GM18517 (cell line): Measurements from ENCODE around the gene PLEKHN1.

Experiments
- ATAC-seq: cut with Tn5 transposase; IDR thresholded peaks from one replicate; pipeline ENCODE4 v1.9.1; 2021; ENCODE audit warnings: mild to moderate bottlenecking, moderate library complexity; ENCODE audit not compliant: unreplicated experiment

PLEKHN1 gene

DNA sequence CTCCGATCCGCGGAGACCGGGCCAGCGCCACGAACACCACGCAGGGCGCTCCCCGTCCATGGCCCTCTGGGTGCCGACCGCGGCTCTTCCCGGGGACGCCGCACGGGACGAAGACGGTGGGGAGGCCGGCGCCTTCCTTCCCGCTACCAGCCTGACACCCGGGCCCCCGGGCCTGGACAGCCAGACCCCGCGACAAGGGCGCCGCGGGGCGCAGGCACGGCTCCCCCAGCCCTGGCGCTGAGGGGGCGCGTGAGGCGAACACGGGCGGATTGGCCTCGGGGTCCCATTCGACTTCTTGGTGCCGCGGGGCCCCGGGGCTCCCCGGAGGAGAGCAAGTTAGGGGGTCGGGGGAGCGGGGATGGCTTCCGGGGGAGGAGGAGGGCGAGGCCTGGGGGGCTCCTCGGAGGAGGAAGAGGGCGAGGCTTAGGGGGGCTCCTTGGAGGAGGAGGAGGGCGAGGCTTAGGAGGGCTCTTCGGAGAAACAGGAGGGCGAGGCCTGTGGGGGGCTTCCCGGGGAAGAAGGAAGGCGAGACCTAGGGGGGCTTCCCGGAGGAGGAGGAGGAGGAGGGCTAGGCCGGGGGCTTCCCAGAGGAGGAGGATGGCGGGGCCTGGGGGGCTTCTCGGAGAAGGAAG lies 6.4 kb upstream of the PLEKHN1 start:
- ATAC-seq = no peak

DNA sequence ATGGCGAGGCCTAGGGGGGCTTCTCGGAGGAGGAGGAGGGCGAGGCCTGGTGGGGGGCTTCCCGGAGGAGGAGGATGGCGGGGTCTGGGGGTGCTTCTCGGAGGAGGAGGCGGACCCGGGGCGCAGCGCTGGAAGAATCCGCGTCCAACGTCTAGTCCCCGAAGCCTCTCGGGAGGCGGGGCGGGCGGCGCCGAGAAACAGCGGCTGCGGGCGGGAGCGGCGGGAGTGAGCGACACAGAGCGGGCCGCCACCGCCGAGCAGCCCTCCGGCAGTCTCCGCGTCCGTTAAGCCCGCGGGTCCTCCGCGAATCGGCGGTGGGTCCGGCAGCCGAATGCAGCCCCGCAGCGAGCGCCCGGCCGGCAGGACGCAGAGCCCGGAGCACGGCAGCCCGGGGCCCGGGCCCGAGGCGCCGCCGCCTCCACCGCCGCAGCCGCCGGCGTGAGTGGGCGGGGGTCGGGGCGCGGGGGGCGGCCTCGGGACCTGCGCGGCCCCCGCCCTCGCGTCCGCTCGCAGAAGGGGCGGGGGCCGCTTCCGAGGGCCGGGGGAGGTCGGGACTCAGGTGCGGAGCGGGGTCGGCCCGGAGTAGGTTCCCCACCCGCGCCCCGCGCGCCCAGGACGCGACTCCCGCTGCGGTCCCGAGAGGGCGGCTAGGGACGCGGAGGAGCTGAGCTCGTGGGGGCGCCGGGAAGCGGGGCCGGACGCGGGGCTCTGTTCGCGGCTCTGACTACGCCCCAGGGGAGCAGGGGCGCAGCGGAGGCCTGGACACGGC lies 5.7 kb upstream of the PLEKHN1 start, which contains the start of gene KLHL17:
TSS of gene KLHL17 (plus strand) at position 222 of the 769 bp plus-strand sequence. CDS start at position 332, 110 bp downstream.
- no peak for ATAC-seq

GRCh38 chr1:961132-961669 lies 5.1 kb upstream of the PLEKHN1 start:
- no peak for ATAC-seq

DNA sequence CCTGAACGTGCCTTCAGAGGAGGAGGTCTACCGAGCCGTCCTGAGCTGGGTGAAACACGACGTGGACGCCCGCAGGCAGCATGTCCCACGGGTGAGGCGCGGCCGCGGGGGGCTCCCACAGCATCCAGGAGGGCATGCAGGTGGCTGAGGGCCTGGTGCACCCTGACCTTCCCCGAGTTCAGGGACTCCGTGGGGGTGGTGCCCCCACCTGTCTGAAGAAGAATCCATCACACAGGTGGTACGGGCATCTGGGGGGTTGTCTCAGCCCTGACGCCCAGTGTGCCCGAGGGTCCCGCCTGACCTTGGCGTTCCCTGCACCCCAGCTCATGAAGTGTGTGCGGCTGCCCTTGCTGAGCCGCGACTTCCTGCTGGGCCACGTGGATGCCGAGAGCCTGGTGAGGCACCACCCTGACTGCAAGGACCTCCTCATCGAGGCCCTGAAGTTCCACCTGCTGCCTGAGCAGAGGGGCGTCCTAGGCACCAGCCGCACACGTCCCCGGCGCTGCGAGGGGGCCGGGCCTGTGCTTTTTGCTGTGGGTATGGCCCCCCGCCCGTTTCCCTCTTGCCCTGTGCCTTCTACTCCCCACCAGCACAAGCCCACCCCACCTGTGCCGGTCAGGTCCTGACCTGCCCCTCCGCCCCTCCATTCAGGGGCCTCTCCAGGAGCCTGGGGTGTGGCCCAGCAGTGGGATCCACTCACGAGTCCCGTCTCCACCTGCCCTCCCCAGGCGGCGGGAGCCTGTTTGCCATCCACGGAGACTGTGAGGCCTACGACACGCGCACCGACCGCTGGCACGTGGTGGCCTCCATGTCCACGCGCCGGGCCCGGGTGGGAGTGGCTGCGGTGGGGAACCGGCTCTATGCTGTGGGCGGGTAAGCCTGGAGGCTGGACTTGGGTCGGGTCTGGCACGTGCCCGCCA lies 3.6 kb upstream of the PLEKHN1 start:
- no peak for ATAC-seq

DNA sequence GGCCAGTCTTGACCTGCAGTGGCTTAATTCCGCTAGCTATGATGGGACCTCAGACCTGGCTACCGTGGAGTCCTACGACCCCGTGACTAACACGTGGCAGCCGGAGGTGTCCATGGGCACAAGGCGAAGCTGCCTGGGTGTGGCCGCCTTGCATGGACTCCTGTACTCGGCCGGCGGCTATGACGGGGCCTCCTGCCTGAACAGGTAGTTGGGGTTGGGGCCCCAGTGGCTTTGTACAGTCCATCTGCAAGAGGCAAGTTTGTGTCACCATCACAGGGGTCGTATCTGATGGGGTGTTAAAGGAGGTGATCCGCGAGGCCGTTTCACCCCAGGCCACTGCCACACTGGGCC lies 3.0 kb upstream of the PLEKHN1 start:
- ATAC-seq = no peak

DNA sequence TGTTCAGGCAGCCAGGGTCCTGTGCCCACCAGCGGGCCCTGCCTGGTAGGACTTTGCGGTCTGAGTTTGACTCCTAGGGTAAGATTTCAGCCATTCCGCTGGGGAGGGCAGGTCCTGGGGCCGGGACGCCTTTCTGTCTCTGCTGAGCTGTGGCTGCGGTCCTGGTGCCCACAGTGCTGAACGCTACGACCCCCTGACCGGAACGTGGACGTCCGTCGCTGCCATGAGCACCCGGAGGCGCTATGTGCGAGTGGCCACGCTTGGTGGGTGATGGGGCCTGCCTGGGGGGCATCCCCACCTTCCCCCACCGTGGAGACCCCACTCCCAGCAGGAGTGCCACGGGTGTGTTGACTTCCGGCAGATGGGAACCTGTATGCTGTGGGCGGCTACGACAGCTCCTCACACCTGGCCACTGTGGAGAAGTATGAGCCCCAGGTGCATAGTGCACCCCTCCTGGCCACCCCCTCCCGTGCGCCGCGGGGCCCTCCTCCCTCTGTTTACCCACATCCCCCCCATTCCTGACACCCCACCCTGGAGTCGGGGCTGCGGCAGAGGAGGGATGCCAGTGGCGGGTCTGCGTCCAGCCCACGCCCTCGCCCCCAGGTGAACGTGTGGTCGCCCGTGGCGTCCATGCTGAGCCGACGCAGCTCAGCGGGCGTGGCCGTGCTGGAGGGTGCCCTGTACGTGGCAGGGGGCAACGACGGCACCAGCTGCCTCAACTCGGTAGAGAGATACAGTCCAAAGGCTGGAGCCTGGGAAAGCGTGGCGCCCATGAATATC lies 2.3 kb upstream of the PLEKHN1 start:
- no peak for ATAC-seq

- no peak for ATAC-seq
Measured at GRCh38 chr1:964691-965525, 1.4 kb upstream of the PLEKHN1 start.

DNA sequence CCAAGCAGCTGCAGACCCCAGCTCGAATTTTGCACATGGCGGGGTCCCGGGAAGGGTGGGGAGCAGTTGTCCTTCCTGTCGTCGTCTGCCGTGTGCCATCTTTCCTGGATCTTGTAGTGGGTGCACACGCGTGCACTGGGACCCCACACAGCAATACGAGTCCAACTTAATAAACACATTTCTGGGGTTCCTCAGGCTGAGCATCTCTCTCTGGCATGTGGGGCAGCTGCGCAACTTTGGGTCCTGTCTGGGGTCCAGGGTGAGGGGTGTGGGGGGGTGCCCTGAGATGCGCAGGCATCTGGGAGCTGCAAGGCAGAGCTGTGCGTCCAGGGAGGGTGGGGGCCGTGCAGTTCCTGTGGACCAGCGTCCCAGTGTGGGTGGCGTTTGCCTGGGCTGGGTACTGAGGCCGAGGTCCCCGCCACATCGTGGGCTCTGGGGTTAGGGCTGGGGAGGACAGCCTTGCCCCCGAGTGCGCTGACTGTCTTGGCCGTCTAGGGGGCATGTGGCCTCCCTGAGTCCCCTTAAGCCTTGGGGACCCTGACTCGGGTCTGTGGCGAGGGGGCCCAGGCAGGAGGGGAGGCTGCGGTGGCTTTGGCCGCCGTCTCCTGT lies 652 bp upstream of the PLEKHN1 start:
- ATAC-seq = no peak

- no peak for ATAC-seq
Measured at GRCh38 chr1:966704-967300, 520 bp downstream of the PLEKHN1 start.

- no peak for ATAC-seq
Measured at GRCh38 chr1:967466-968343, 1.4 kb downstream of the PLEKHN1 start.

GRCh38 chr1:969260-969855 lies 3.1 kb downstream of the PLEKHN1 start:
- ATAC-seq = no peak

- no peak for ATAC-seq
Measured at GRCh38 chr1:970242-970972, 4.1 kb downstream of the PLEKHN1 start.

DNA sequence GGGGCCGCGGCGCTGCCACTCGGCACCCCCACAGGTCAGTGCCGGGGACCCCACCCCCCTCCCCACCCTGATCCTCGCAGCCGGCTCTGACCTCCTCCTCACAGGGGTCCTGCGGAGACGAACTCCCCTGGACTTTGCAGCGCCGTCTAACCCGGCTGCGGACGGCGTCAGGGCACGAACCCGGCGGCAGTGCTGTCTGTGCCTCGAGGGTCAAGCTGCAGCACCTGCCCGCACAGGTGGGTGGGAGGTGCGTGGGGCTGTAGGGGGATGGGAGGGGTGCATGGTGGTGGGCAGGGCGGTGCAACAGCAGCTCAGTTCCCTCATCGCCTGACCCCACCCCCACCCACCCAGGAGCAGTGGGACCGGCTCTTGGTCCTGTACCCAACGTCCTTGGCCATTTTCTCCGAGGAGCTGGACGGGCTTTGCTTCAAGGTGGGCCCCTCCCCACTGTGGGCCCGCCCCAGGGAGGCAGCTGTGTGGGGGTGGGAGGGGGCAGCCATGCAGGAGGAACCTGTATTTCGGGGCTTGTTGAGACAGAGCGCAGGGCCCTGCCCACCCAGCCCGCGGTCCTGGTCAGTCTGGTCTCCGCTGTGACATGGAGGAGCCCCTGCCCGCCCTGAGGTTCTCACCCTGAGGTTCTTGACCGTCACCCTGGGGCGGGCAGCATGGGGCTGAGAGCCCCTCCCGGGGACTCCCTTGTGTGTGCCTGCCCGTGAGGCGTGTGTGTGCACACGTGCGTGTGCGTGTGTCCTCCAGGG lies 4.9 kb downstream of the PLEKHN1 start:
- ATAC-seq = no peak

DNA sequence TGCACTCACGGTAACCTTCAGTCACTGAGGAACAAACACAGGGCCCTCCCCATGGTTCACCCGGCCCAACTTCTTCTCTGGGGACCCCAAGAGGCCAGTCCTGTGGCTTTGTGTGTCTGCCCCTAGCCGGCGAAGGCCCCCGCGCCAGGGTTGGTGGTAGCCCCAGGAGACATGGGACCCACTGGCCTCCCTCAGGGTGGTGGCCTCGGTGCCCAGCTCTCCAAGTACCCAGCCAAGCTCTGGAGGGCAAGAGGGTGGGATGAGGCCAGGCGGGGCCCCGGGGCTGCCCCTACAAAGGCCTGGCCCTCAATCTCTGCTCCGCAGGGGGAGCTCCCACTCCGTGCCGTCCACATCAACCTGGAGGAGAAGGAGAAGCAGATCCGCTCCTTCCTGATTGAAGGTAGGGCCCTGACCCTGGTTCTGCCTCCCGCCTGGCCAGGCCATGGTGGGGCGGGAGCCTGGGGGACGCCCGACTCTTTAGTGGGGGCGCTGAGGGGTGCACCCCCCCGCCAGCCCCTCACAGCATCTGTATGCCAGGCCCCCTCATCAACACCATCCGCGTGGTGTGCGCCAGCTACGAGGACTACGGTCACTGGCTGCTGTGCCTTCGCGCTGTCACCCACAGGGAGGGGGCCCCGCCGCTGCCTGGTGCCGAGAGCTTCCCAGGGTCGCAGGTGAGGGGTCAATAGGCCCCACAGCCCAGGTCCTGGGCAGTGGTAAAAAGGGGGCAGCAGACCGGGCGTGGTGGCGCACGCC lies 5.6 kb downstream of the PLEKHN1 start:
- no peak for ATAC-seq

DNA sequence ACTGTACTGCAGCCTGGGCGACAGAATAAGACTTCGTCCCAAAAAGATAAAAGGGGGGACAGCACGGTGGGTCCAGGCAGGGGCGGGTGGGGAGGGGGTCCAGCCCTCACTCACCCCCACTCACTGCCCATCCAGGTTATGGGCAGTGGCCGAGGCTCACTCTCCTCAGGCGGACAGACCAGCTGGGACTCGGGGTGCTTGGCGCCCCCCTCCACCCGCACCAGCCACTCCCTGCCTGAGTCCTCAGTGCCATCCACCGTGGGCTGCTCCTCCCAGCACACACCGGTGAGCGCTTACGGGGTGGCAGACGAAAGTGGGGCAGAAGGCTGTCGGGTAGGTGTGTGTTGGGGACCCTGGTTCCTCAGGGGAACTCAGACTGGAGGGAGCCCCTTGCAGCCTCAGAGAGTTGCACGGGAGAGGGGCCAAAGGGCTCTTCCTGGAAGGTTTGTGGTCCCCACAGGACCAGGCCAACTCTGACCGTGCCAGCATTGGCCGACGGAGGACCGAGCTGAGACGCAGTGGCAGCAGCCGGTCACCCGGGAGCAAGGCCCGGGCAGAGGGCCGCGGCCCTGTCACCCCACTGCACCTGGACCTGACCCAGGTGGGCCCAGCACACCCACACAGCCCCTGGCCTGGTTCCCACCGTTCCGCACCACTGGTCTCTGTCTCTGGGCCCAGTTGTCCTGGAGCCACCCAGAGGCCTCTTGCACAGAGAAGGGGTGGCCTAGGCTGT lies 6.6 kb downstream of the PLEKHN1 start:
- ATAC-seq = no peak
